Heart right ventricle (tissue), 16 donors: ENCODE data around the gene ZNF326. TPM values are rescaled to one million over a fixed set of nuclear protein-coding genes. Genes with fewer than 3 reads are reported as not detected.

ENCODE experiments used
- ATAC-seq, 8 donors: fragments of 200-7000 bp; cut with Tn5 transposase; one replicate each; pipeline ENCODE4 v1.9.1; 2020; ENCODE audit warnings: mild to moderate bottlenecking in 8 of 8, moderate library complexity in 8 of 8, moderate number of reproducible peaks in 1 of 8
- DNase-seq, 2 donors: peaks; one replicate each; pipeline ENCODE4 v3.0.0-alpha.2; 2020
- H3K27ac ChIP-seq, 10 donors: fragments of 200-600 bp; sonication (generic) in 2 of 10; one replicate each; pipeline versions ENCODE4 v1.5.0 to v1.8.0; 2020 to 2022; ENCODE audit warnings: mild to moderate bottlenecking in 3 of 10
- H3K27me3 ChIP-seq, 7 donors: fragments of 200-600 bp; one replicate each; pipeline ENCODE4 v1.8.0; 2021 to 2022; ENCODE audit warnings: mild to moderate bottlenecking in 2 of 7
- H3K36me3 ChIP-seq, 9 donors: fragments of 200-600 bp; sonication (generic) in 1 of 9; one replicate each; pipeline versions ENCODE4 v1.5.0 to v1.8.0; 2020 to 2022; ENCODE audit warnings: mild to moderate bottlenecking in 2 of 9
- H3K4me1 ChIP-seq, 9 donors: fragments of 200-600 bp; sonication (generic) in 1 of 9; one replicate each; pipeline versions ENCODE4 v1.5.0 to v1.8.0; 2020 to 2022; ENCODE audit warnings: mild to moderate bottlenecking in 4 of 9
- H3K4me3 ChIP-seq, 10 donors: fragments of 200-600 bp; sonication (generic) in 2 of 10; one replicate each; pipeline versions ENCODE4 v1.5.0 to v1.8.0; 2020 to 2022; ENCODE audit warnings: mild to moderate bottlenecking in 7 of 10, moderate library complexity in 2 of 10
- H3K9me3 ChIP-seq, 11 donors: fragments of 200-600 bp in 10 of 11; sonication (generic) in 2 of 11; one replicate each; pipeline versions ENCODE4 v1.5.0 to v1.8.0; 2013 to 2022; ENCODE audit warnings: mild to moderate bottlenecking in 2 of 11, control low read depth in 1 of 11, moderate library complexity in 1 of 11
- CTCF ChIP-seq, 9 donors: fragments of 200-600 bp; sonication (generic) in 2 of 9; IDR thresholded peaks; one replicate each; pipeline versions ENCODE4 v1.5.0 to v1.8.0; 2021 to 2022; ENCODE audit warnings: antibody characterized with exemption in 9 of 9, mild to moderate bottlenecking in 5 of 9, moderate library complexity in 1 of 9
- WGBS, 2 donors: extraction: QIAGEN DNeasy Blood & Tissue Kit; methylation state at CpG; one replicate each; pipeline ENCODE4 v1.1.7; 2013; ENCODE audit warnings: inconsistent platforms in 1 of 2; 5-methylcytosine and 5-hydroxymethylcytosine counted together
- intact Hi-C, 10 donors: fragments of 100-400 bp; cut with DNase I; formaldehyde crosslinking; loops; one replicate each; pipeline versions ENCODE4 v1.11.1 to v1.14.2; 2022
- polyA plus RNA-seq, 2 donors: library from polyadenylated mRNA; stranded (reverse); fragments of 200-250 nt; gene quantifications; one replicate each; pipeline ENCODE4 v1.2.3, GENCODE V29; 2013
- total RNA-seq, 10 donors: library from RNA; stranded (reverse); fragmentation: NEBNext Ultra II Directional in 3 of 10; extraction: Animal tissue kit (Norgen Biotek cat#: 25700) in 3 of 10; gene quantifications; one replicate each; pipeline versions ENCODE4 v1.2.1 to v1.2.4, GENCODE V29; 2021 to 2023
- donor health status: Arrhythmogenic right ventricular cardiomyopathy.
- donor health status: ischemic (EF 13 %, LVEDD 7.1; RV severe dilation, severe dysfunction).
- donor health status: healthy with polysubstance abuse.
- donor health status: DM: no; HTN: yes; CAD: no.
- donor health status: DM: no; HTN: no; CAD: no.
- donor health status: ischemic (EF 25% LVEDD 6.9; RV normal size, moderate dysfunction).
- donor health status: ischemic (EF 25% LVEDD 5.7; RV mildly dilated, moderate dysfunction).
- donor health status: healthy.
- donor health status: DM: yes; HTN: yes; CAD: no.
- donor health status: Ischemic cardiomyopathy.
- donor health status: ischemic (EF 35%, LVEDD 5.7; RV mildly dilated, moderate dysfunction).
- donor health status: nonischemic (EF 11% LVEDD 7.7; RV severe dilation, severe dysfunction).
- donor health status: DM: yes; HTN: yes; CAD: no.
- donor health status: PGD.
- donor health status: ischemic (EF 29% LVEDD 5.4; RV normal size, mild dysfunction).
- donor health status: nonischemic (EF 23%, LVEDD 6.1; RV moderate dilation, normal function).

The ZNF326 gene
- total and polyA plus RNA-seq, 12 donors: 7.6 to 14.3 (median 11.6) TPM

- no peak for ATAC-seq
- DNase-seq: no peak
Observed at GRCh38 chr1:89972024-89972423, 22.9 kb upstream of the ZNF326 start.

GRCh38 chr1:89973471-89974127, 21.3 kb upstream of the ZNF326 start:
- no peak overlapping the region for H3K4me3 ChIP-seq
- H3K36me3 ChIP-seq: no peaks in the 10 kb centered on the region
- intact Hi-C loops: no loop called here
- DNase-seq (no peak), ATAC-seq (no peak)
- no peaks in the 10 kb centered on the region for H3K9me3 ChIP-seq
- TF ChIP-seq CTCF (IDR thresholded peaks at IDR 0.05): no peak
- H3K27ac ChIP-seq: no peak overlapping the region
- H3K4me1 ChIP-seq: peaks cover 0 to 21% (median 0%) of the 10 kb centered on the region in 9 donors
- 69 to 75% methylated on average over 8 of the region's 8 CpGs for WGBS, 2 donors
- H3K27me3 ChIP-seq: no peaks in the 10 kb centered on the region

More at GRCh38 chr1:89972024-89972423, 22.9 kb upstream of the ZNF326 start:
- no peaks in the 10 kb centered on the region for H3K36me3 ChIP-seq
- H3K27ac ChIP-seq: no peak overlapping the region
- H3K4me1 ChIP-seq: peaks cover 0 to 21% (median 0%) of the 10 kb centered on the region in 9 donors
- intact Hi-C loops: no loop called here
- H3K27me3 ChIP-seq: no peaks in the 10 kb centered on the region
- no peak overlapping the region for H3K4me3 ChIP-seq
- H3K9me3 ChIP-seq: no peaks in the 10 kb centered on the region
- no peak for TF ChIP-seq CTCF (IDR thresholded peaks at IDR 0.05)

- peaks cover 0 to 21% (median 0%) of the 10 kb centered on the region in 9 donors for H3K4me1 ChIP-seq
- intact Hi-C loops: no loop called here
- no peak overlapping the region for H3K4me3 ChIP-seq
- no peaks in the 10 kb centered on the region for H3K9me3 ChIP-seq
- H3K36me3 ChIP-seq: no peaks in the 10 kb centered on the region
- H3K27me3 ChIP-seq: no peaks in the 10 kb centered on the region
- DNase-seq (no peak), ATAC-seq (no peak)
- WGBS, 2 donors: 97% methylated on average over 4 of the region's 4 CpGs
- no peak overlapping the region for H3K27ac ChIP-seq
- TF ChIP-seq CTCF (IDR thresholded peaks at IDR 0.05): no peak
Observed at GRCh38 chr1:89974256-89974655, 20.7 kb upstream of the ZNF326 start.

GRCh38 chr1:89974696-89975470, 20.0 kb upstream of the ZNF326 start:
- no peak for DNase-seq
- Histone ChIP-seq H3K4me1 (peaks cover 0 to 21% (median 0%) of the 10 kb centered on the region in 9 donors), H3K36me3 (no peaks in the 10 kb centered on the region), H3K27ac (peak overlapping the region in 1 of 10 donors; percentile 16), H3K9me3 (no peaks in the 10 kb centered on the region), H3K4me3 (no peak overlapping the region), H3K27me3 (no peaks in the 10 kb centered on the region)
- intact Hi-C loops: no loop called here
- peak in 2 of 8 donors; percentile 27 to 52 for ATAC-seq
- no peak for TF ChIP-seq CTCF (IDR thresholded peaks at IDR 0.05)
- 78 to 81% methylated on average over 4 of the region's 4 CpGs for WGBS, 2 donors
